Hematopoietic multipotent progenitor cell treated with erythropoietin and hydrocortisone succinate and interleukin-3 and kit ligand, for 4 days (in vitro differentiated cells): ENCODE results near the gene DOCK4.

ENCODE experiments used
- DNase-seq: peaks from one replicate; pipeline ENCODE4 v3.0.0-alpha.2; 2015

DOCK4 gene

DNA sequence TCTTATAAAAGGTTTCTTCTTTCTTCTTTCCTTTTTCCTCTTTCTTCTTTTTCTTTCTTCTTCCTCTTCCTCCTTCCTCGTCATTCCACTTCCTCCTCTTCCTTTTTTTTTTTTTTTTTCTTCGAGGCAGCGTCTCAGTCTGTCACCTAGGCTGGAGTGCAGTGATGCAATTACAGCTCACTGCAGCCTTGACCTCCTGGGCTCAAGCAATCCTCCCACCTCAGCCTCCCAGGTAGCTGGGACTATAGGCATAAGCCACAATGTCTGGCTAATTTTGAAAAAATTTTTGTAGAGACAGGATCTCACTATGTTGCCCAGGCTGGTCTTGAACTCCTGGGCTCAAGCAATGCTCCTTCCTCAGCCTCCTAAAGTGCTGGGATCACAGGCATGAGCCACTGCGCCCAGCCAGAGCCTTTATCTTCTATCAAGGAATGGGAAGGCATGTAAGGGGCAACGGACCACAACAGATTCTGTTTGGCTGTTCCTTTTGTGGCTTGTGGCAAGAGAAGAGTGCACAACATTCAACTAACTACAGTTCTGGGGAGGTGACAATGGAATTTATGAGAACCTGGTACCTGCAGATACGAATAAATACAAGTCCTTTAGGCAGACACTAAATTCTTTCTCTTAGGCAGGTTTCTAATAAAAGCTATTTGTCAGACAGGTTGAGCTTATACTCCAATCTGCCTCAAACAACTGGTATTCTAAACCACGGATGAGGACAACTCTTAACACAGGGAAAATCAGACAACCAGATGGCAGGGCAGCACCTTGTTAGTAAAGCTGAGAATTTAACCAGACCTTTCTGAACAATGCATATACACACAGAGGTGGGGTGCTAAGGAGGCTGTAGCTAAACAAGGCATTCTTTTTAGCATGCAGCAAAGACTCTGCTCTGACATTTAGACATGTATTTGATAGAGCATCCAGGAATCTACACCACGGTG, 100.3 kb downstream of the DOCK4 start:
- peak; percentile 7 for DNase-seq

DNA sequence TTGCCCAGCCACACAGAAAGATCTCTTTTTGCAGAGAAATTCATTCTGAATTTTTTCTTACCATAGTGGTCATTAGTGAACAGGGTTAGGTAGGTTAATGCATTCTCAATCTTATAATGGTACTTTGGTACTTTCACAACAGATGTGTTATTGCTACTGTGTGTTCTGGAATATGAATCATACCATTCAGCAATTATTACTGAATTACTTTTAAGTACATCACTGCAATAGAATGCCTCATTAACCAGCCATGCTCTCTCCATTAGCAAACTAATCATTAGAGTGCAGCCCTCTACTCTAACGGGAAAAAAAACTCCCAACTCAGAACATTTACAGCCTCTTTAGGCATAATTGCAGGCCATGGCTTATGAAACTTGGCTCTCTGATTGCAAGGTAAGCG, 102.1 kb downstream of the DOCK4 start:
- no peak for DNase-seq

DNA sequence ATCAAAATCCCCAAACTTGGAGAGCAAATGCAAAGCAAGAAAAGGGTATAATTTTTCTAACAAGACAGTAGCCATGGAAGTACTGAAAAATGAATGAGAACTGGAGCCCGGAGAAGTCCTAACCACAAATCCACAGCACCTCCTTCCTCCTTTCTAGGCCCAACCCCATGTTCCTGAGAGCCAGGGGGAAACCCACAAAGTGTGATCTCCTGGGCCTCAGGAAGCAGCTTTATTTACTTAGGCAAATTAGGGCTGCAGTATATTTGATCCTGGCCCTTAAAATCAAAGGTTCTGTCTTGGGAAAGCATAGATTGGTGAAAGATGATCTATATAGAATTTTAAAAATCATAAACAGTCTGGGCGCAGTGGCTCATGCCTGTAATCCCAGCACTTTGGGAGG, 103.0 kb downstream of the DOCK4 start:
- DNase-seq, result peak; percentile 51

DNA sequence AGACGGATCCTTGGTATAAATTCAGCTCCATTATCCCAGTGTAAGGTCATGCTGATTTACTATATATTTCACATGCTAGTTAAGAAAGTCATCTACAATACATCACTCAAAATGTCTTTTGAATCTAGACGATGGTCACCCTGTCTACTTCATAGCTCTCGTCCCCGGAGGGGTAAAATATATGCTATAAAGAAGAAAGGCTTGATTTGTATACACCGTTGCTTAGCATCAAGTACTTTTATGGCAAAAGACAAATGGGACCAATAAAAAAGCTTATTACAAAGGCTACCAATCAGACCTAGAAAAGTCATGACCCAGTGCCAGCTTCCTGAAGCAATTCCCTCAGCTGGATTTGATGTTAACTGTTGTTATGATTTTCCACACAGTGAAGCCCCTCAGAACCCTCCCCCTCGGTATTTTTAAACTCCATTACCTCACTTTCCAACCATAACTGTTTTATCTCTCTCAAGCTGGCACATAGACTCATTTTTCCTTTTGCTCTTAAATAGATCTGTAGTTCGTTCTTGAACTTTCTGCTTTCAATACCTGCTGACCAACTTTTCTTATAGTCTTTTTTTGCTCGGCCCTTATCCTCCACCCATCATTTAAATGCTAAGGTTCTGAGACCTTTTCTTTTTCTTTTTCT, 104.9 kb downstream of the DOCK4 start:
- no peak for DNase-seq

DNA sequence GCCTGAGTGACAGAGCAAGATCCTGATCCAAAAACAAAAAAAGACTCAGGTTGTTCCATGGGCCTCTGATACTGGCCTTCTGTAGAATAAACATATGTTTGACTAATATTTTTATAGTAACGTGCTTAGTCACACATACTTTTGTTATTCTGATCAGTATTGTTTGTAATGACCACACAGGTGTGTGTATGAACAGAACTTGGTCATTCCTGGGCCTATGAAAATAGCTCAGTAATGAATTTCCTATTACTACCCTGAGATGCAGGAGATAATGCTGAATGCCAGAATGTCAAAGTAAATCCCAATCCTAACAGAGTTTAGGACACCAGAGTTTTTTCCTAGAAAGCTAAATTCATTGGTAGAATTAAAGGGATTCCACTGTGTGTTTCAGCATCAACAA, 108.7 kb downstream of the DOCK4 start:
- no peak for DNase-seq

DNA sequence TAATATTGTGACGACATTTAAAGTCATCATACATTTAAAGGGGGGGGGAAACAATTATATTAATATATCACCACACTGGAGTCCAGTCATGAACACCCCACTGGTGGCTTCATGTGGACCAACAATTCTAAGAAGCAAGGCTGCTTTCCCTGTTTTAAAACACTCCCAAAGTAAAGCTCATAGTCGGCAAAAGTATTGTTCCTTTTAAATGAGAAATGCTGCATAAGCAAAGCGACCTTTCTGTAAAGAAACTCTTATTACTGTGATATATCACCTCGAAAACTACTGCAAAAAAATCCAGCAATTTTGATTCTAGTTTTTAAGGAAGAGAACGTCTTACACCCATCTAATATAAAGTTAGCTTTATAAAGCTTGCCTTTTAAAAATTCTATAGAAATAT, 112.8 kb downstream of the DOCK4 start:
- no peak for DNase-seq

DNA sequence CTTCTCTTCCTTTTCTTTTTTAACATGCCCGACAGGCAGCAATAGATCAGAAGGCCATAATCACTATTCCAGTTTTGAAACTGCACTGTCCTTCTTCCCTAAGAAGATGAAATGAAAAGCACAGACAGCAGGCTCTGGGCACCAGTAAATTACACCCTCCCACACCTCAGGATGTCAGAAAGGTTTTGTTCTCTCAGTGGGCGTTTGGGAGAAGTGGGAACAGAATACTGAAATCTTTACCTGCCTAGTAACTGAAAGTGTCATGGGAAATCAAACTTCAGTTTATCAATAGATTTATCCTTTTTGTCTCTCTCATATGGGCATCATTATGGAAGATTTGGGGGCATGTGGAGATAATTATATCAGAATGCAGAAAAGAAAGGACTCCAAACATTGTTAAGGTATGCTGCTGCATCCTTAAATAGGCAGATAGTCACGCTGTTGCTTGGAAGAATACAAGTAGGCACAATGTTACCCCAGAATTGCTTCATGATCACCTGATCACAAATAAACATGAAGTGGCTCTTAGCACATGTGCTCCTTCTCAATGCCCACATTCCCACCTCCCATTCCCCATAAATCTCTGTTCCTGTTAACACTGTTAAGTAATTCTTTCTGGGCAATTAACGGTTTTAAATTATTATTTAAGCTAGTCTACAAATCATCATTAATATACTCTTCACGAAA, 113.3 kb downstream of the DOCK4 start:
- DNase-seq, result no peak

DNA sequence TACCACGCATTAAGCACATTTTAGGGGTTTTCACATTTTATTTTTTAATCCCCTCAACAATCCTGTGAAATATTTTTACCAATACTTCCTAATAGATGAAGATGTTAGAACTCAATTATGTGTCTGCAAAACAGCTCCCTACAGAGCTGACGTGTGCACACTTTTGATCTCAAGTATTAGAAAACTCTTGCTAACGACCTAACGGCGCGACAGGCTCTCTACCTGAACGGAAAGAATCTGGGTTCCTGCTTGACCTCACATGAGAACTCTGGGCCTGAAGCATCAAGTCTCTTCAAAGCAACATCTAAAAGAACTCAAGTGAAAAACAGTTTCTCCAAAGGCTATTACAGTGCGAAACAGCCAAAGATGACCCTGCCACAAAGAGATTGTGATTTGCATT, 113.9 kb downstream of the DOCK4 start:
- no peak for DNase-seq

DNA sequence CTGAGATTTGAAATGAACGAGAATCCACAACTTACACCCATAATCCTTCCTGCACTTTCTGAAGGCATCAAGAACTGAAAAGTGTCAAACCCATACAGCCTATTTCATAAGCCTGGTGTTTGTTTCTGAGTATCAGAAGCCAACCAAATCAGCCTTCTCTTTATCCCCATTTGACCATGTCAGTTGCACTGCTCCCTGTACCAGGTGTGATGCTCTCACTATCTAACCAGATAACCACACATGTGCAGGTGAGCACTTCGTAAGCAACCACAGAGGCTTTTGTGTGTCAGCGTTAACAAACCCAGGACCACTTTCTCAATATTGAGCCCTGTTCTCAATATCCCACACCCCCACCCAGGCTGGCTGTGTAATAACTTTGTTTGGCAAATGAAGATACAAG, 114.4 kb downstream of the DOCK4 start:
- DNase-seq, result no peak

DNA sequence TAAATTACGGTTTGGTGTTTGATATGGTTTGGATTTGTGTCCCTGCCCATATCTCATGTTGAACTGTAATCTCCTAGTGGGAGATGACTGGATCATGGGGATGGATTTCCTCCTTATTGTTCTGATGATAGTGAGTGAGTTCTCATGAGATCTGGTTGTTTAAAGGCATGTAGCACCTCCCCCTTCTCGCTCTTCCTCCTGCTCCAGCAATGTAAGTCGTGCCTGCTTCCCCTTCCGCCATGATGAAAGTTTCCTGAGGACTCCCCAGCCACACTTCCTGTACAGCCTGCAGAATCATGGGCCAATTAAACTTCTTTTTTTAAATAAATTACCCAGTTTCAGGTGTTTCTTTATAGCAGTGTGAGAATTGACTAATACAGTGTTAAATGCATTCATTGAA, 116.6 kb downstream of the DOCK4 start:
- peak; percentile 16 for DNase-seq

DNA sequence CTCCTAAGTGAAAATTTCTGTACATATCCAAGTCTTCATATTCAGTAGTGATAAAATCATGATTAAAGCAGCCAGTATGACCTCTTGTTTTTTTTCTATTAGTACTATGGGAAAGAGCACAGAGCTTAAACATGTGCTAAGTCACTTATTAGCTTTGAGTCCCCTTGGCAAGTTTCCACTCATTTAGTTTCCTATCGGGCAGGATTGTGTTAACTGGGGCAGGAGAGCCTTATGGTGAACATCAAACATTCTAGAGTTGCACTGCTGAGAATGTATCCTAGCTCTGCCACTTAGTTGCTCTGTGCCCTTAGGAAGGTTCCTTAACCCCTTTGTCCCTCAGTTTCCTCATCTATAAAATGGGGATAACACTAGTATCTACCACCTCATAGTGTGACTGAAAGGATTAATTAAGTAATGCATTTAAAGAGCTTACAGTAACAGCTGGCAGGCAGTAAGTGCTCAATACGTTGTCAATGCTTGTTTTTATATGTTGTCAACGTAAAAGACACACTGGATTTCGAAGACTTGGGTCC, 117.6 kb downstream of the DOCK4 start:
- no peak for DNase-seq

DNA sequence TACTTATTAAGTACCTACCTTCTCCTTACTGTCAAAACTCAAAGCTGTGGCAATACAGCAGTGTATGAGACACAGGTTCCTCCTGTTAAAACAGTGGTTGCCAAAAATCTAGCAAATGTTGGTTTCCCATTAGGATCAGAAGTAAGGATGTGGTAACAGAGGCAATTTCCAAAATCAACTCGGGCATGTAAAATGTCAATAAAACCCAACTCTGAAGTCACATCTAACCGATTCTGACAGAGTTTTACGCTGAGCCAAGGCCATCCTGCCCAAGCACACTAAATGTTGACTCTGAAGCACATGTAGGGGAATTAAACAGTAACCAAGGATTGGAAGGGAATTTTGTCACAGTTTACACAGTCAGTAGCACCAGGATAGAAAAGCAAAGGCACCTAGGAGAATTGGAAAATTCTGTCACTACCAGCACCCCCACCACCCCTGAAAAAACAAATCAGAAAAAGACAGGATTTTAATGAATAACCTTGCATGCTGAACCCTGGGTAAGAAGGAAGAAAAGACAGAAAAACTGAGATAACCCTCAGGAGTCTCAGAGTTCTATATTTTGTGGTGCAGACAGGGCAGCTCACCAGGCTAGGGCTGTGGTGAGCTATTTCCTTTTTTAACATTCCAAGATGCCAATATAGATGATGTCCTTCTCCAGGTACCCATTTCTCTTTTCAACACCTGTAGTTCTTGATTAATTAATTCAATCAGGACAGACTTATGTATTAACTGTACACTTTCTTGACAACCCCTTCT, 119.5 kb downstream of the DOCK4 start:
- DNase-seq, result no peak

DNA sequence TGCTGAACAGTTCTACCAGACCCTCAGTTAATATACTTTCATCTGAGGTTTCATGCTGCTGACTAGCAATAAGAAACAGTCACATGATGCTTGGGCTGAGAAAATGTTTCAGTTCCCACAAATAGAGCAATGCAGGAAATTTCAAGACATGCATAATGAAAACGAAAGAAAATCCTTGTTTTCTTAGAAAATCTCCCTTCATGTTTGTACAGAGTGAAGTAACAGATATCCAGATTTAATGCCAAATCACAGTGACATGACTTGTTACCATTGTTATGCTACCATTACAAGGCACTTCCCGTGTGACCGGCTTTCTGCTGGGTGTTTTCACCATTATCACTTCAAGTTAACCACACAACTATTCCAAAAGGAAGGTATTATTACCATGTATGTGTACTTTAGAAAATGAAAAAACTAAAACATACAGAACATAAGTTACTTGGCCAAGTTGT, 121.7 kb downstream of the DOCK4 start:
- DNase-seq, result no peak

DNA sequence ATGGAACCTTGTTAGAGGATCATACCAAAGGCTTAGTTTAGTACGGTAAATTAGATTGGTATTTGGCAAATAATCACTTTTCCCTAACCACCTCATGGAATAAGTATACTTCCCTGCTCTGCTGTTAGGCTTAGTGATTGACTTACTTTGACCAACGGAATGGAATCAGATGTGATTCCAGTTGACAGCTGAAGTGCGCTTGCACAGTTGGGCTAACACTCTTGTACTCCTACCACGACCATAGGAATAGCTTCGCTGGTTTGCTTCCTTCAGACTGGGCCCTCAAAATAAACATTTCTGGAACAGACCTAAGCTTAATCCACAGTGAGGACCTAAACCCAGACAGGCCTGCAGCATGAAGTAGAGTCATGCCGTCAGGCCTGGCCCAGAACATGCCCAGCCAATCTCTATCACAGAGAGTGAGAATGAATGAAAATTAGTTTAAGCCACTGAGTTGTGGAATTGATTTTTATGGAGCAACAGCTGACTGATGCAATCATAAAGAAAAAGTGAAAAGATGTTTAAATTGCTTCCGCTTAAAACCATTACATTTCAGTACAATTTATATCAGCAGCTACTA, 122.3 kb downstream of the DOCK4 start:
- no peak for DNase-seq

DNA sequence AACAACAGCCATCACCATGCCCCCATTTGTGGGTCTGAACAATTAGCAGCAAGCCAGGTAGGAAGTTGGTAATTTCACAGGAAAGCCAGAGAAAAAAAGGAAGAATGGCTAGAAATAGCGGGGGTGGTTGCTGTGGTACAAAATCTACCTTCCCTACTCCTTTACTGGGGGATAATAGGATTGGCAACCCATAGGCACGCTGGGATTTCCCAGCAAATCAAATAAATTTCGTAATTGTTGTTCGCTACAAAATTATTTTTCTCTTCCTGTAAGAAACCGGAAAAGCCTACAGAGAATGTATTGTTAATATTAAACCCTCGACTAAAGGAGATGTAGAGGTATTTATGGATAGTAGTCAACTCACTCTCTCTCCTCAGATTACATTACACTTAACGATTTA, 123.9 kb downstream of the DOCK4 start:
- no peak for DNase-seq

DNA sequence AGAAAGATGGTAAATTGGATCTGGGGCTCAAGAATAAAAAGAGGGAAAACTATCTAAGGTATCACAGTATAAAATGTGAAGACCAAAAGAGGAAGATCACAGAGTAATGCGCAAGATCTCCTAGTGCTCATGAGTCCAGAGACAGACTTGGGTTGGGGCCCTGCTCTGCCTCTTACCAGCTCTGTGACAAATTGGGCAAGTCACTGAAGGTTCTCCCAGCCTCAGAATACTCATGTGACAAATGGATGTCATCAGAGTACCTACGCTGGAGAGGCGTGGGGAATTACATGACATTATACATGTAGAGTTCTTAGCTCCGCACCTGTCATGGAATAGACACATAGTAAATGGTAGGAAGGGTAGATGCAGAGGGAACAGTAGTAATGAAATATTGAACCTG, 124.4 kb downstream of the DOCK4 start:
- peak; percentile 20 for DNase-seq

DNA sequence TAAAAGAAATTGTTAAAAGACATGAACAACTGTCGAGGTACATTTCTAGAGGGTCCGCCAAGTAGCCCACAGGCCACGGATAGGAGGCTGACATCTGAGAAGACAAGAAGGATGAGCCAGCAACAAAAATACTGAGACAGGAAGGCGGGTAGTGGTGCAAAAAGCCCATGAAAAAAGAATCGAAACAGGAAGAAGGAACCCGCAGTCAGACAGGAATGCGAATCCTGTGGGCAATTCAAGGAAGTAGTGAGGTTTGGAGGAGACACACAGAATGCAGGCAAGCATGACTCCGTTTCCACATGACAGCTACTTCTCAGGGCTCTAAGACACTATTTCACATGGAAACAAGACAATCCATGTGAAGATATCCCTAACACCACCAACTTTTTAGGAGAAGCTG, 125.2 kb downstream of the DOCK4 start:
- peak; percentile 38 for DNase-seq

DNA sequence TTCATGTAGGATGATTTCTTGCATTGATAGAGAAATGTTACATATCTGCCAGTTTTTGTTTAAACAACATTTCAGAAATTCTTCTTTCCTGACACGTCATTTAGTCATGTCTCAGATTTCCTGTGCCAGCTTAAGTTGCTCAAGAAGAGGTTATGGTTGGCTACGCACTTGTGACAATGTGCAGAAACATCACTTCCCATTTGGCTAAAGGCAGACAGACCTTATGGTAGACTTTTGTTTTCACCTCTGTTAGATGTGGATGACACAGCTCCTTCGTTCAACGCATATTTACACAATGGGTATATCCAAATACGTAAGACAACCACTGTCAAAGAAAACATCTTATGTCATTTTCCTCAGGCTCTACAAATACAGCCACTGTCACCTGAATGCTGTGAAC, 125.8 kb downstream of the DOCK4 start:
- peak; percentile 58 for DNase-seq

DNA sequence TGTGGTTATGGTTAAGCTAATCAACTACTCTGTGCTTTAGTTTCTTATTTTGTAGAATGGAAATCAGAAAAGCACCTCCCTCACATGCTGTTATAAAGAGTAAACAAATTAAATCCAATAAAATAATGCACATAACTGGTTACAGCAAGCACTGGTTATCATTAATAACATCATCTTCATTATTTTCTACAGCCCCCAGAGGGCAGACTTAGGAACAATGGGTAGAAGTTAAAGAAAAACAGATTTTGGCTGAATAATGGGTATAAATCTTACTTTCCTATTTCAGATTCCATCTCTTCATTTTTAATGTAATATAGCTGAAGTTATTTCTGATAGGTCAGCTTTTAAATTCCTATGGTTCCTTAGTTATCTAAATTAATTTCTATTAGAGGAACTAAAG, 126.5 kb downstream of the DOCK4 start:
- peak; percentile 56 for DNase-seq

DNA sequence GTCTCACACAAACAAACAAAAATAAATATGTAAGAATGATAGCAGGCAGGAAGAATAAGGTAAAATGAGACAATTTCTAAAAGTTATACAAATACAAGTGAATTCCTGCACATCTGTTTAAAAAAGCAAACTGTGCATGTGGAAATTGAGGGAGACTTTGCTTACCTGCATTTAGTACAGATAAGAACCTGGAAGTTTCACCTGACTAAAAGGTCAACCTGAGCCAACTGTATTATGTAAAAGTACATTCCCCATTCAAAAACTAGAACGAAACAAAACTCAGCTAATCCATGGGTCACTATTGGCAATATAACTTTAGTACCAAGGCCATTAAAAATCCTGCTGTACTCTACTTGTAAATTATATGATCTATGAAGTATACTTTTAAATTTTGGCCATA, 127.1 kb downstream of the DOCK4 start:
- no peak for DNase-seq

DNA sequence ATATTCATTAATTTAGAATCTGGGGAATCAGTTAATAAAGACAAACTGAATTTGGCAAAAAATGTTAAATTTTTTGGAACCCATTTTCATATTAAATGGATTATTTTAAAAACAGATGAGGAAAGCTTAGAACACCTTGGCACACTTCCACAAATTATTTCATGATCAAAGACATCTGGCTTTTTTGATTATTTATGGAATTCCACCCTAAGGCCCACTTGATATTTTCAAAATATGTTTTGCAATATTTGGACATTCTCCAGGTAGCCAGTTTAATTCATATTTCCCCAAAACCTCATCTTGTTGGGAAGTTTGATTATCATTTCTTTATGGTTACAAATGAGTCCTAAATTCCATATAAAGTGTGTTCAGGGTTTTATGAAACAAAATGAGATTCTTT, 129.9 kb downstream of the DOCK4 start:
- no peak for DNase-seq

DNA sequence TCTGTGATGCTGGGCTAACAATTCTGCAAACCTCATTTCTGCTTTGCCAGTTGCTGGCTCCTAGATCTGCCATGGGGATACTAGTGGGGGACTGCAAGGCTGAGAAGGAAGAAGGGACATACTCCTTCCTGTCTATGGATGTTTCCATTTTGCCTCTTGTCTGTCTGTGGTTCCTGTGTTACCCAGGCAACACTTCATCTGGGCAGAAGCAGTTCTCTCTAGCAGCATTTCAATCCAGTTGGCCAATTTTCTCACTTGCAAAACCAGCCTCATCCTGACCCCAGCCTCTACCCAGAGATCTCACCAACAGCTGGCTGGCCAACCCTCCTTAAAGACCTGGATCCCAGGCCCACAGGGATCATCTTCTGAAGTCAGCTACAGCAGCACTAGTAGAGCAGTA, 131.7 kb downstream of the DOCK4 start:
- DNase-seq, result no peak
